H1 (cell line): ENCODE measurements around the gene POU2F1. TPM values are rescaled to one million over a fixed set of nuclear protein-coding genes. Genes with fewer than 3 reads are reported as not detected.

Source experiments
- CTCF ChIA-PET: fragments of 300-600 bp; sonication (Branson Sonifier 250); formaldehyde crosslinking; loops from one replicate; lab custom pipeline; 2021; ENCODE audit not compliant: partially characterized antibody; lab: Charles Lee
- POLR2A ChIA-PET: fragments of 300-600 bp; sonication (Branson Sonifier 250); formaldehyde crosslinking; loops from one replicate; lab custom pipeline; 2021; ENCODE audit warnings: inconsistent platforms; ENCODE audit not compliant: partially characterized antibody; lab: Charles Lee
- DNase-seq, 2 experiments: peaks; one replicate each; pipeline versions ENCODE4 v3.0.0 to v3.0.0-alpha.2; 2010 to 2022; ENCODE audit warnings: low spot score in 2 of 2, low read depth in 1 of 2, mixed read lengths in 1 of 2
- FAIRE-seq: peaks from 2 replicates; lab custom pipeline; 2011; peaks lifted over from hg19 to GRCh38; lab: Jason Lieb, UNC
- H2AFZ ChIP-seq: 2 replicates; pipeline ENCODE4 v1.8.1; 2012; ENCODE audit warnings: low read length, inconsistent platforms
- H2AK5ac ChIP-seq: 2 replicates; pipeline ENCODE4 v1.6.1; 2013; ENCODE audit warnings: low read depth, low read length
- H2BK120ac ChIP-seq: replicated peaks from 2 replicates; pipeline ENCODE3; 2013; ENCODE audit warnings: low read depth, low read length, inconsistent platforms
- H2BK12ac ChIP-seq: 2 replicates; pipeline ENCODE4 v1.6.1; 2013; ENCODE audit warnings: low read depth, low read length
- H2BK15ac ChIP-seq: 2 replicates; pipeline ENCODE4 v1.6.1; 2013; ENCODE audit warnings: low read length
- H2BK20ac ChIP-seq: 2 replicates; pipeline ENCODE4 v1.6.1; 2013; ENCODE audit warnings: low read length
- H2BK5ac ChIP-seq: 2 replicates; pipeline ENCODE4 v1.6.1; 2013; ENCODE audit warnings: low read depth, low read length
- H3K14ac ChIP-seq: 2 replicates; pipeline ENCODE4 v1.6.1; 2013; ENCODE audit warnings: inconsistent platforms; ENCODE audit not compliant: insufficient read length
- H3K18ac ChIP-seq: 2 replicates; pipeline ENCODE4 v1.6.1; 2013; ENCODE audit warnings: low read length; ENCODE audit errors: extremely low read depth
- H3K23ac ChIP-seq: 2 replicates; pipeline ENCODE4 v1.6.1; 2013; ENCODE audit warnings: inconsistent platforms; ENCODE audit not compliant: insufficient read length
- H3K23me2 ChIP-seq: 2 replicates; pipeline ENCODE4 v1.6.1; 2013; ENCODE audit warnings: low read depth, low read length
- H3K27ac ChIP-seq: 2 replicates; pipeline ENCODE4 v1.6.1; 2011; ENCODE audit warnings: low read depth, low read length, inconsistent platforms
- H3K27me3 ChIP-seq, 4 experiments: replicated peaks in 1 of 4; 1 replicate in 1 of 4; 2 replicates in 3 of 4; pipeline versions ENCODE4 v1.6.1 to v1.8.1; 2011 to 2013; ENCODE audit warnings: low read length in 3 of 4, mild to moderate bottlenecking in 3 of 4, inconsistent platforms in 2 of 4, mixed read lengths in 2 of 4, moderate library complexity in 1 of 4; ENCODE audit not compliant: control insufficient read depth in 3 of 4, insufficient read depth in 3 of 4; ENCODE audit errors: extremely low read depth in 1 of 4
- H3K36me3 ChIP-seq, 4 experiments: 2 replicates each; pipeline versions ENCODE4 v1.6.1 to v1.8.1; 2011 to 2013; ENCODE audit warnings: mild to moderate bottlenecking in 4 of 4, low read length in 3 of 4, moderate library complexity in 2 of 4, control low read depth in 1 of 4, inconsistent platforms in 1 of 4; ENCODE audit not compliant: insufficient read depth in 4 of 4, control insufficient read depth in 2 of 4
- H3K4ac ChIP-seq: replicated peaks from 2 replicates; pipeline ENCODE3; 2013; ENCODE audit warnings: low read length, low read depth, mixed read lengths, inconsistent platforms; ENCODE audit not compliant: insufficient read length
- H3K4me1 ChIP-seq, 4 experiments: replicated peaks in 1 of 4; 1 replicate in 1 of 4; 2 replicates in 3 of 4; pipeline versions ENCODE4 v1.6.1 to v1.8.1; 2011 to 2013; ENCODE audit warnings: low read length in 3 of 4, inconsistent platforms in 2 of 4, mixed read lengths in 1 of 4; ENCODE audit not compliant: insufficient read depth in 4 of 4, control insufficient read depth in 3 of 4
- H3K4me2 ChIP-seq, 2 experiments: 2 replicates each; pipeline versions ENCODE4 v1.6.1 to v1.8.1; 2011 to 2013; ENCODE audit warnings: low read depth in 2 of 2, low read length in 2 of 2, control low read depth in 1 of 2, inconsistent platforms in 1 of 2, mild to moderate bottlenecking in 1 of 2; ENCODE audit not compliant: insufficient read depth in 1 of 2
- H3K4me3 ChIP-seq, 4 experiments: fragments of 200-600, 300-600 bp in 1 of 4; sonication (generic), shearing (Covaris generic), sonication (Bioruptor Twin) in 1 of 4; 2 replicates each; pipeline versions ENCODE4 v1.5.1 to v1.8.1; 2011 to 2016; ENCODE audit warnings: low read length in 4 of 4, low read depth in 3 of 4, control low read depth in 2 of 4, inconsistent platforms in 2 of 4, mild to moderate bottlenecking in 2 of 4, mixed read lengths in 1 of 4, moderate library complexity in 1 of 4; ENCODE audit not compliant: insufficient read depth in 2 of 4; ENCODE audit errors: extremely low read depth in 1 of 4
- H3K56ac ChIP-seq: replicated peaks from 2 replicates; pipeline ENCODE3; 2013; ENCODE audit warnings: low read depth, mild to moderate bottlenecking, mixed read lengths, low read length, inconsistent platforms; ENCODE audit not compliant: insufficient read length
- H3K79me1 ChIP-seq: 2 replicates; pipeline ENCODE4 v1.6.1; 2013; ENCODE audit warnings: low read depth, low read length, control low read depth
- H3K79me2 ChIP-seq, 2 experiments: 2 replicates each; pipeline versions ENCODE4 v1.6.1 to v1.8.1; 2012 to 2013; ENCODE audit warnings: low read length in 2 of 2, mild to moderate bottlenecking in 2 of 2, inconsistent platforms in 1 of 2; ENCODE audit not compliant: insufficient read depth in 2 of 2, control insufficient read depth in 1 of 2
- H3K9ac ChIP-seq, 4 experiments: replicated peaks in 1 of 4; 1 replicate in 1 of 4; 2 replicates in 3 of 4; pipeline versions ENCODE4 v1.6.1 to v1.8.1; 2011 to 2013; ENCODE audit warnings: low read depth in 3 of 4, low read length in 3 of 4, control low read depth in 2 of 4, mild to moderate bottlenecking in 2 of 4, moderate library complexity in 2 of 4, inconsistent platforms in 1 of 4; ENCODE audit errors: extremely low read depth in 1 of 4
- H3K9me3 ChIP-seq, 2 experiments: 2 replicates each; pipeline versions ENCODE4 v1.6.1 to v1.8.1; 2012 to 2013; ENCODE audit warnings: mild to moderate bottlenecking in 2 of 2, moderate library complexity in 2 of 2, control low read depth in 1 of 2, inconsistent platforms in 1 of 2, low read depth in 1 of 2, low read length in 1 of 2, mixed read lengths in 1 of 2; ENCODE audit not compliant: insufficient read depth in 2 of 2
- H4K20me1 ChIP-seq, 2 experiments: replicated peaks in 1 of 2; 2 replicates each; pipeline versions ENCODE3 to v1.8.1; 2011 to 2013; ENCODE audit warnings: inconsistent platforms in 2 of 2, low read length in 2 of 2, mild to moderate bottlenecking in 1 of 2; ENCODE audit not compliant: insufficient read depth in 2 of 2, control insufficient read depth in 1 of 2
- H4K5ac ChIP-seq: 2 replicates; pipeline ENCODE4 v1.6.1; 2013; ENCODE audit warnings: low read length, low read depth, mixed read lengths, inconsistent platforms; ENCODE audit not compliant: insufficient read length
- H4K8ac ChIP-seq: 2 replicates; pipeline ENCODE4 v1.8.0; 2013; ENCODE audit warnings: mild to moderate bottlenecking, moderate library complexity, low read length, inconsistent platforms; ENCODE audit not compliant: insufficient read depth; ENCODE audit errors: extremely low read depth
- H4K91ac ChIP-seq: replicated peaks from 2 replicates; pipeline ENCODE3; 2013; ENCODE audit warnings: low read length, mixed read lengths, inconsistent platforms; ENCODE audit not compliant: insufficient read length
- ATF3 ChIP-seq: IDR thresholded peaks from 2 replicates; pipeline ENCODE4 v1.6.1; 2011; ENCODE audit warnings: low read depth, mild to moderate bottlenecking, low read length; ENCODE audit not compliant: insufficient read depth
- BACH1 ChIP-seq: IDR thresholded peaks from 2 replicates; pipeline ENCODE4 v1.6.1; 2012; ENCODE audit warnings: low read length, improper control_type of control experiment
- CBX5 ChIP-seq: fragments of 300-800, 300-1000 bp; sonication (generic); IDR thresholded peaks from 2 replicates; pipeline ENCODE4 v1.7.1; 2016; ENCODE audit warnings: antibody characterized with exemption, low read length, low read depth
- CTBP2 ChIP-seq: IDR thresholded peaks from 2 replicates; pipeline ENCODE4 v1.7.0; 2011; ENCODE audit warnings: borderline replicate concordance, mild to moderate bottlenecking, moderate library complexity, mixed read lengths, low read length; ENCODE audit not compliant: insufficient read depth, insufficient read length
- E2F6 ChIP-seq: IDR thresholded peaks from 2 replicates; pipeline ENCODE4 v1.6.1; 2012; ENCODE audit warnings: inconsistent platforms
- KDM5A ChIP-seq: fragments of 200-600 bp; IDR thresholded peaks from 2 replicates; pipeline ENCODE4 v1.7.1; 2012; ENCODE audit warnings: mild to moderate bottlenecking, low read length, inconsistent platforms, mixed read lengths
- POLR2AphosphoS5 ChIP-seq: IDR thresholded peaks from 2 replicates; pipeline ENCODE4 v1.6.1; 2011; ENCODE audit warnings: low read depth, low read length
- POU5F1 ChIP-seq: IDR thresholded peaks from 2 replicates; pipeline ENCODE4 v1.6.1; 2011; ENCODE audit warnings: low read depth, mild to moderate bottlenecking, low read length, moderate library complexity
- RAD21 ChIP-seq, 2 experiments: IDR thresholded peaks in 1 of 2; conservative IDR thresholded peaks in 1 of 2; 2 replicates each; pipeline ENCODE4 v1.6.1; 2011; ENCODE audit warnings: low read depth in 2 of 2, low read length in 2 of 2, improper control_type of control experiment in 1 of 2, inconsistent platforms in 1 of 2, mild to moderate bottlenecking in 1 of 2, moderate library complexity in 1 of 2
- RBBP5 ChIP-seq: IDR thresholded peaks from 2 replicates; pipeline ENCODE4 v1.7.1; 2012; ENCODE audit warnings: low read depth, mild to moderate bottlenecking, inconsistent platforms, low read length, moderate library complexity, borderline replicate concordance
- SIX5 ChIP-seq: IDR thresholded peaks from 2 replicates; pipeline ENCODE4 v1.6.1; 2011; ENCODE audit warnings: mild to moderate bottlenecking, low read depth, low read length
- ZNF274 ChIP-seq: IDR thresholded peaks from 2 replicates; pipeline ENCODE4 v1.7.0; 2012; ENCODE audit warnings: low read length, borderline replicate concordance; ENCODE audit errors: extremely low read depth
- WGBS, 2 experiments: shearing (Covaris generic) in 1 of 2; methylation state at CpG; one replicate each; pipeline versions ENCODE4 v1.1.6 to v1.1.7; 2013 to 2015; ENCODE audit warnings: low lambda C conversion rate in 2 of 2, mixed read lengths in 2 of 2, inconsistent platforms in 1 of 2, low coverage in 1 of 2, missing lambda C conversion rate in 1 of 2; ENCODE audit not compliant: insufficient replicate concordance in 2 of 2, insufficient coverage in 1 of 2, insufficient read length in 1 of 2; ENCODE audit errors: extremely low coverage in 1 of 2, missing lambda C conversion rate in 1 of 2; 5-methylcytosine and 5-hydroxymethylcytosine counted together
- polyA plus RNA-seq, 7 experiments: library from polyadenylated mRNA; depleted of rRNA in 3 of 7; stranded (reverse) in 5 of 7; unstranded in 2 of 7; fragments of >200 nt in 5 of 7; fragments of 200-250 nt in 2 of 7; gene quantifications; 1 replicate in 5 of 7; 2 replicates in 1 of 7; 4 replicates in 1 of 7; pipeline versions ENCODE4 v1.2.1 to v1.2.3, GENCODE V29; 2011 to 2013; ENCODE audit warnings: missing spikeins in 2 of 7, mixed read lengths in 2 of 7
- total RNA-seq: library from RNA; stranded (reverse); fragmentation: NEBNext Ultra II Directional; extraction: Animal tissue kit (Norgen Biotek cat#: 25700); gene quantifications from 2 replicates; pipeline ENCODE4 v1.2.1, GENCODE V29; 2021

Gene POU2F1
- total and polyA plus RNA-seq, 2 of the 8 experiments (the other 6 are each of a cell fraction or from before 2014, with no cell fraction given): 37.0 to 57.2 TPM

GRCh38 chr1:167325151-167325550, 104.5 kb downstream of the POU2F1 start:
- peaks cover 0 to 27% (median 6%) of the 10 kb centered on the region in 4 experiments; a peak in 4 of 8 replicates for H3K36me3 ChIP-seq
- H3K4ac ChIP-seq: no peak overlapping the region
- peaks cover 0 to 79% of the 10 kb centered on the region in 2 experiments; a peak in 2 of 4 replicates for H3K79me2 ChIP-seq
- H3K27ac ChIP-seq: no peak overlapping the region
- H4K8ac ChIP-seq: no peak overlapping the region
- H3K4me2 ChIP-seq: no peak overlapping the region
- H2BK120ac ChIP-seq: no peak overlapping the region
- no peak overlapping the region for H3K23ac ChIP-seq
- H2BK20ac ChIP-seq: no peak overlapping the region
- no peaks in the 10 kb centered on the region for H3K27me3 ChIP-seq
- H4K20me1 ChIP-seq: peaks cover 1 to 2% of the 10 kb centered on the region in 2 experiments
- FAIRE-seq (no peak), DNase-seq (no peak)
- POLR2A ChIA-PET: interaction anchor here (1.2 kb wide), 1 partner anchor 104 kb away, joined by 3 read pairs; no protein-coding TSS in a partner anchor
- no peak overlapping the region for H4K91ac ChIP-seq
- CTCF ChIA-PET: no interaction called here
- no peak overlapping the region for H2BK15ac ChIP-seq
- no peak overlapping the region for H2AK5ac ChIP-seq
- H2BK5ac ChIP-seq: no peak overlapping the region
- H3K9me3 ChIP-seq: peaks cover 24 to 26% of the 10 kb centered on the region in 2 experiments
- H3K79me1 ChIP-seq: 0 out of 2 replicates have a peak, but pooled peaks cover 2% of the 10 kb centered on the region
- H3K56ac ChIP-seq: no peak overlapping the region
- no peak overlapping the region for H2AFZ ChIP-seq
- H3K18ac ChIP-seq: no peak overlapping the region
- H3K23me2 ChIP-seq: no peaks in the 10 kb centered on the region
- no peak overlapping the region for H3K14ac ChIP-seq
- peaks cover 0 to 10% (median 2%) of the 10 kb centered on the region in 4 experiments; a peak in 3 of 7 replicates for H3K4me1 ChIP-seq
- no peak overlapping the region for H3K4me3 ChIP-seq
- H3K9ac ChIP-seq: no peak overlapping the region
- no peak overlapping the region for H4K5ac ChIP-seq
- H2BK12ac ChIP-seq: no peak overlapping the region
- 89% methylated on average over 1 of the region's 1 CpG; no CpG with 5 or more reads in 1 of the 2 experiments for WGBS, 2 experiments
- TF ChIP-seq POU5F1 (no peak), CBX5 (no peak), RAD21 (IDR thresholded peaks at IDR 0.05 in 1 of 2, conservative IDR thresholded peaks at IDR 0.05 in 1 of 2; ENCODE audit: low read depth in 2 of 2, low read length in 2 of 2) (no peak), ATF3 (no peak), SIX5 (no peak), BACH1 (no peak), KDM5A (no peak), CTBP2 (no peak), E2F6 (no peak), ZNF274 (no peak), RBBP5 (no peak), POLR2AphosphoS5 (no peak)
